ENCODE measurements around the gene LOXL1. TPM values are rescaled to one million over a fixed set of nuclear protein-coding genes. Genes with fewer than 3 reads are reported as not detected.

LOXL1 gene
- polyA plus RNA-seq, 1 of the 3 experiments (the other 2 are of a cell fraction) = 50.3 TPM

GRCh38 chr15:73991726-73992593, 65.7 kb downstream of the LOXL1 start, which contains the start of gene STOML1 (continued):
- TF ChIP-seq YY1 (IDR thresholded peaks at IDR 0.05; ENCODE audit: low read depth) (0 out of 2 replicates have a peak, but pooled peaks have one; percentile 36), FOXM1 (IDR thresholded peaks at IDR 0.05; ENCODE audit: low read depth) (no peak), PBX3 (IDR thresholded peaks at IDR 0.05) (no peak), SMC3 (IDR thresholded peaks at IDR 0.05; ENCODE audit: low read depth, low read length) (no peak; the same call in 1 of the 2 replicates), RXRA (IDR thresholded peaks at IDR 0.05; ENCODE audit: borderline replicate concordance, low read depth) (no peak; the same call in 1 of the 2 replicates), SIN3A (IDR thresholded peaks at IDR 0.05; ENCODE audit: borderline replicate concordance, low read depth, low read length) (peak; percentile 98), USF1 (IDR thresholded peaks at IDR 0.05; ENCODE audit: borderline replicate concordance, low read depth) (no peak), EP300 (IDR thresholded peaks at IDR 0.05; ENCODE audit: borderline replicate concordance in 1 of 2, low read depth in 1 of 2, low read length in 1 of 2) (peak in 1 of 2 experiments; percentile 40; a peak in 1 of 4 replicates), JUND (IDR thresholded peaks at IDR 0.05) (no peak; the same call in 1 of the 2 replicates), GATA2 (CRISPR knock-in tag; IDR thresholded peaks at IDR 0.05) (no peak), RAD21 (IDR thresholded peaks at IDR 0.05; ENCODE audit: low read length) (no peak)

GRCh38 chr15:73992594-73992898, 66.3 kb downstream of the LOXL1 start:
- 23% methylated on average over 3 of the region's 5 CpGs for WGBS (ENCODE audit: low lambda C conversion rate)
- ChIA-PET CTCF (interaction anchor here (0.6 to 5.1 kb wide), 13 partner anchors 10 to 623 kb away, joined by 3 to 37 read pairs (median 3); partner anchors contain the start of gene CLK3), POLR2A (no interaction called here)
- no peak for DNase-seq
- Histone ChIP-seq H3K9me3 (no peaks in the 10 kb centered on the region), H3K36me3 (replicated peaks in 1 of 2; ENCODE audit: control insufficient read depth in 1 of 2, insufficient read depth in 2 of 2, low read length in 1 of 2) (no peaks in the 10 kb centered on the region), H3K27ac (ENCODE audit: low read depth in 2 of 2, low read length in 1 of 2) (peak overlapping the region in 1 of 2 experiments; percentile 42; a peak in 2 of 4 replicates), H3K27me3 (ENCODE audit: insufficient read depth) (no peaks in the 10 kb centered on the region), H3K9me2 (no peaks in the 10 kb centered on the region), H3K79me2 (ENCODE audit: insufficient read depth) (peaks cover 37% of the 10 kb centered on the region), H3K4me1 (ENCODE audit: control insufficient read depth in 1 of 2, insufficient read depth in 2 of 2, low read depth in 1 of 2, low read length in 1 of 2) (peaks cover 36 to 46% of the 10 kb centered on the region in 2 experiments), H4K20me1 (ENCODE audit: insufficient read depth) (no peaks in the 10 kb centered on the region; the same call in 1 of the 2 replicates), H2AFZ (ENCODE audit: low read depth) (peak overlapping the region; percentile 86), H3F3A (replicated peaks; ENCODE audit: insufficient read depth) (peaks cover 18% of the 10 kb centered on the region), H3K4me2 (peak overlapping the region; percentile 94), H3K9ac (no peak overlapping the region), H3K4me3 (ENCODE audit: low read depth in 2 of 2, low read length in 1 of 2) (peak overlapping the region; percentile 71 to 83; a peak in 2 of 4 replicates)
- TF ChIP-seq MAX (IDR thresholded peaks at IDR 0.05; ENCODE audit: low read depth) (no peak), TCF12 (IDR thresholded peaks at IDR 0.05) (no peak), CHD2 (IDR thresholded peaks at IDR 0.05; ENCODE audit: low read length, partially characterized antibody) (no peak), POLR2AphosphoS5 (IDR thresholded peaks at IDR 0.05; ENCODE audit: low read depth, low read length) (no peak)
